Vagina (tissue), 2 donors: ENCODE data around the gene KMT2B.

Source experiments
- POLR2A ChIP-seq, 2 donors: fragments of 450-650 bp; IDR thresholded peaks; one replicate each; pipeline ENCODE4 v1.6.1; 2017; ENCODE audit warnings: antibody characterized with exemption in 2 of 2, mild to moderate bottlenecking in 2 of 2, moderate library complexity in 2 of 2
- TF ChIP-seq, protein P1 (sequence below), 3 experiments: fragments of 450-650 bp in 2 of 3; fragments of 200-600 bp in 1 of 3; sonication (generic) in 1 of 3; IDR thresholded peaks; one replicate each; pipeline ENCODE4 v1.5.1; 2017 to 2019; ENCODE audit warnings: antibody characterized with exemption in 3 of 3, mild to moderate bottlenecking in 2 of 3, moderate library complexity in 2 of 3

GRCh38 chr19:35733180-35734125, 15.7 kb downstream of the KMT2B start:
- TF ChIP-seq, protein P1, sequence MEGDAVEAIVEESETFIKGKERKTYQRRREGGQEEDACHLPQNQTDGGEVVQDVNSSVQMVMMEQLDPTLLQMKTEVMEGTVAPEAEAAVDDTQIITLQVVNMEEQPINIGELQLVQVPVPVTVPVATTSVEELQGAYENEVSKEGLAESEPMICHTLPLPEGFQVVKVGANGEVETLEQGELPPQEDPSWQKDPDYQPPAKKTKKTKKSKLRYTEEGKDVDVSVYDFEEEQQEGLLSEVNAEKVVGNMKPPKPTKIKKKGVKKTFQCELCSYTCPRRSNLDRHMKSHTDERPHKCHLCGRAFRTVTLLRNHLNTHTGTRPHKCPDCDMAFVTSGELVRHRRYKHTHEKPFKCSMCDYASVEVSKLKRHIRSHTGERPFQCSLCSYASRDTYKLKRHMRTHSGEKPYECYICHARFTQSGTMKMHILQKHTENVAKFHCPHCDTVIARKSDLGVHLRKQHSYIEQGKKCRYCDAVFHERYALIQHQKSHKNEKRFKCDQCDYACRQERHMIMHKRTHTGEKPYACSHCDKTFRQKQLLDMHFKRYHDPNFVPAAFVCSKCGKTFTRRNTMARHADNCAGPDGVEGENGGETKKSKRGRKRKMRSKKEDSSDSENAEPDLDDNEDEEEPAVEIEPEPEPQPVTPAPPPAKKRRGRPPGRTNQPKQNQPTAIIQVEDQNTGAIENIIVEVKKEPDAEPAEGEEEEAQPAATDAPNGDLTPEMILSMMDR (IDR thresholded peaks at IDR 0.05) = no peak
- no peak for TF ChIP-seq POLR2A (IDR thresholded peaks at IDR 0.05)
